Raji (cell line): Measurements from ENCODE around the gene C22orf23.

Experiments
- POLR2A ChIP-seq: IDR thresholded peaks from 2 replicates; pipeline ENCODE4 v1.6.1; 2011; ENCODE audit warnings: low read depth, low read length, control low read depth; ENCODE audit not compliant: insufficient read depth

Gene C22orf23

DNA sequence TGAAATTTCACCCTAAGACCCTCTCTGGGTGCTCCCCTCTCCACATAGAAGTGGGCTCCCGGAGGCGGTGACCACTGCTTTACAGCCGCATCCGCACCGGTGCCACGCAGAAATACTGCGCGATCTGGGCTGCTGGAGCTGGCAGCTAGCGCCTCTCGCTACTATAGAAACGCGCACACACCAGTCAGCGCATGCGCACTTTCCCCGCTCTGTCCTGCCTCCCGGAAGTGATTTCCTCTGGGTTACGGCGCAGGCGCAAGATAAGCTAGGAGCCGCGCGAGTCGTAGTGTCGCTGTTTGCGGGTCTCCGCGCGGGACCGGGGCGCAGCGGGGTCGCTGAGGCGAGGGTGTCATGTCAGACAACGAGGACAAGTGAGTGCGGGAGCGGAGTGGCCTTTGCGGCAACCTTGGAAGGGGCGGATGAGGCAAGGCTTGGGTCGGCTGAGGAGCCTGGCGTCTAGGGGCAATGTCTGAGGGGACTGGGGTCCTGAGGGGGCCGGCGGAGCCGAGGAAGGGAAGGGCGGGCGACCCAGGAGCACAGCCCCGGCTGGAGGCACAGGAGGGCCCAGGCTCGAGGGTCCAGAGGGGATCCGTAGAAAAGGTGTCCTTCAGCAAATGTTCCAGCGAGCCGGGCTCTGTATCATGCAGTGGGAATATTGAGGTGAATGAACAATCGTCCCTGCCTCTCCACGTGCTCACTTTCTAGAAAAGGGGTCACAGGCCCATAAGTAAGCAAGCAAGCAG, at the start of gene C22orf23, which contains the start of gene POLR2F:
C22orf23 (minus strand) TSS at position 165 of the 743 bp plus-strand sequence. CDS start 452 bp downstream, outside the sequence.
POLR2F (plus strand) TSS at position 263 of the 743 bp plus-strand sequence; CDS start at position 352, 89 bp downstream.
- peak; percentile 95 for TF ChIP-seq POLR2A

GRCh38 chr22:37999640-38000272, 46.4 kb upstream of the C22orf23 start:
- TF ChIP-seq POLR2A, result no peak

DNA sequence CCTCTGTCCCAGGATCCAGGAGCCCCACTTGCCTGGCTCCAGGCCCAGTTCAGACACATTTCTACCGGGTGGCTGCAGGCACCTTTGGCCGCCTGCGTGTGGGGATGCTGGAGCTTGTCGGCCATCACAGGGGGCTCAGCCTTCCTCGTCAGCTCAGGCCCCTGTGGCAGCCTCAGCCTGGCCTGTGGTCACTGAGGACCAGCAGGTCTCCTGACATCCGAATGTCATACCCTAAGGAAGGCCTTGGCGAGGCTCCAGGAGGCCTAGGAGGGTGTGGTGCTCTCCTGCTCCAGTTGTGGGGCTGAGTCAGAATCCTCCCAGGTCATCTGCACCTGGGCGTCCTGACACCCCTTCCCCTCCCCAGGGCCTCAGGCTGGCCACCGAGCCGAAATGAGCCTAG, 45.8 kb upstream of the C22orf23 start:
- TF ChIP-seq POLR2A, result no peak

GRCh38 chr22:37998543-37998942, 45.1 kb upstream of the C22orf23 start:
- no peak for TF ChIP-seq POLR2A

DNA sequence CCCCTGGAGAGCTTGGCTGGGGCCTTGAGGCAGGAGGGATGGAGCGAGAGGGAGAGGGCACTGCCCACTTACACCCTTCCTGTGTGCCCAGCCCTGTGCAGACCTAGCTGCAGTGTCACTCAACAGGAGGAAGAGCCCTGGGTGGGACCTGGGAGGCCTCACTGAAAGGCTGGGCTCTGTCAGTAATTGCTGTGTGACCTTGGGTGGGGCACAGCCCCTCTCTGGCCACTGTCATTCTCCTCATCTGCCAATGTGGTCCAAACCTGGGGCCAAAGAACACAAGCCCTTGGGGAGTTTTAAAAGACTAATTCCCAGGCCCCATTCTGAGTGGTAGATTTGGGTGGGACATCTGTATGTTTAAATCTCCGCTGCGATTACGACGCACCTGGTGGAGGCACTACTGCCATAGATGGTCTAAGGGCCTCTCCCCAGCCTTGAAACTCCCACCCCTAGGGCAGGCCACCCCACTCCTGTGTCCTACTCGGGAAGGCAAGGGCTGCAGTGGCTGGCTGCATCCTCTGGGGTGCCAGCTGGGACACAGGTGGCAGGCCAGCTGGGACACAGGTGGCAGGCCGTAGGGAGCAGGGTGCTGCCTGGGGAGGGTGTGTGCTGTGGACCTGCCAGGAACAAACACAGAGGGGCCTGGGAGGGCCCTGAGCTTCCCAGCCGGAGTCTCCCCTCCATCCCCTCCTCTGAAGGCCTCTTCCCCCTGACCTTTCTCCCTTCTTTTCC, 43.3 kb upstream of the C22orf23 start:
- TF ChIP-seq POLR2A, result no peak

DNA sequence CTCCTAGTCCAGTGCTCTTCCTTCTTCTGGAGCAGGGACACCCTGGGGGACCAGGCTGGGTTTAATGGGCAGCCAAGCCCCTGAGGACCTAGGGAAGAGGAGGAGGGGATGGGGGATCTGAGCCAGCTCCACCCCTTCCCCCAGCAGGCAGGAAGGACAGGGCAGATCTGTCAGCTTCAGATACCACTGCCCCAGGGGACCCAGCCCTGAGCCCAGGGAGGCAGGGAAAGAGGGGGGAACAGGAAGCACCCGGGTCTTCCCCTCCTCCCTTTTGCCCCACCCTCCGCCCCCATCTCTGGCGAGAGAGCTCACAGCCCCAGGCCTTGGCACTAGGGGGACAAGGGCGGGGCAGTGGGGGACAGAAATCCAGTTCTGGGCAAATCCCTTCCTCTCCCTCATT, 42.7 kb upstream of the C22orf23 start:
- no peak for TF ChIP-seq POLR2A

- TF ChIP-seq POLR2A, result no peak
These were observed 42.1 kb upstream of the C22orf23 start for GRCh38 chr22:37995460-37995859.

- TF ChIP-seq POLR2A, result no peak
These were observed 41.6 kb upstream of the C22orf23 start for GRCh38 chr22:37994982-37995381.

- TF ChIP-seq POLR2A, result no peak
These were observed 40.6 kb upstream of the C22orf23 start for GRCh38 chr22:37994049-37994448.

DNA sequence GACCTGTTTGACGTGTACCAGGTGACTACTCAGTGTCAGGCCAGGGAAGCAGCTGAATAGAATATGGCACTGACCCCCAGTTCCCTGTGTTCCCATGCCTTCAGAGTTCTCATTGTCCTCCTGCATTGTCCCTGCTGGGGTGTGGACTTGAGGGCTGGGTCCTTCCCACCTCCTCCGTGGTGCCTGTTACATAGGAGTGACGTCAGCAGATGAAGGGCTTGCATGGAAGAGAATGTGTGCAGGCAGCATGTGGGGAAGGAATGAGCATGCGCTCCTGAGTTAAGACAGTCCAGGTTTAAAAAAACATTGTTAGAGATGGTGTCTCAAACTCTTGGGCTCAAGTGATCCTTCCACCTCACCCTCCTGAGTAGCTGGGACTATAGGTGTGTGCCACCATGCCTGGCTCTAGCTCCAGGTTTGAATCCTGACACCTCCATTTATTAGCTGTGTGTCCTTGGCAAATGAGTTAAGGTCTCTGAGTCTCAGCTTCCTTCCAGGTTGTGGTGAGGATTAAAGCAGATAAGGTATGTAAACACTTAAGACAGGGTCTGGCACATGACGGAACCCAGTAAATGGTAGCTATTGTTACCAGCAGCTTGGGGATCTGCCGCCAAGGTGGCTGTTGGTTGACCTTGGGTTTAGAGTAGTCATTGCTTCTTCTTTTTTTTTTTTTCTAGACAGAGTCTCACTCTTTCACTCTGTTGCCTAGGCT, 38.5 kb upstream of the C22orf23 start:
- TF ChIP-seq POLR2A, result no peak

- TF ChIP-seq POLR2A, result no peak
These were observed 37.5 kb upstream of the C22orf23 start for GRCh38 chr22:37990862-37991261.

DNA sequence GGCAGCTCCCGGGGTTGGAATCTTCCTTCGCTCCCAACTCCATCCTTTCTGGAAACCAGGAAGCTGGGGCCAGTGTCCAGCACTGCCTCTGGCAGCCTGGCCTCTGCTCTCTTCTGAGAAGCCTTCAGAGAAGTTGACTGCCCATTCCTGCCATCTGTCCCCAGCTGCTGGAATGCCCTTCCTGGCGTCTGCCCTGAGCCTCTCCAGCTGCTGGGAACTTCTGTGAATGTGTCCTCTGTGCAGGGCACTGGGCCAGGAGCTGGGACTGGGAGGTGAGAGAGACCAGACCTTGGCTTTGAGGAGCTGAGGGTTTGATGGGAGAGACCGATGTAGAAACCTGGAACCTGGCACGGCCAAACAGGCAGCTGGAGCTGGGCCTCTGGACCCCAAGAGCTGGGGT, 36.9 kb upstream of the C22orf23 start:
- TF ChIP-seq POLR2A, result no peak

DNA sequence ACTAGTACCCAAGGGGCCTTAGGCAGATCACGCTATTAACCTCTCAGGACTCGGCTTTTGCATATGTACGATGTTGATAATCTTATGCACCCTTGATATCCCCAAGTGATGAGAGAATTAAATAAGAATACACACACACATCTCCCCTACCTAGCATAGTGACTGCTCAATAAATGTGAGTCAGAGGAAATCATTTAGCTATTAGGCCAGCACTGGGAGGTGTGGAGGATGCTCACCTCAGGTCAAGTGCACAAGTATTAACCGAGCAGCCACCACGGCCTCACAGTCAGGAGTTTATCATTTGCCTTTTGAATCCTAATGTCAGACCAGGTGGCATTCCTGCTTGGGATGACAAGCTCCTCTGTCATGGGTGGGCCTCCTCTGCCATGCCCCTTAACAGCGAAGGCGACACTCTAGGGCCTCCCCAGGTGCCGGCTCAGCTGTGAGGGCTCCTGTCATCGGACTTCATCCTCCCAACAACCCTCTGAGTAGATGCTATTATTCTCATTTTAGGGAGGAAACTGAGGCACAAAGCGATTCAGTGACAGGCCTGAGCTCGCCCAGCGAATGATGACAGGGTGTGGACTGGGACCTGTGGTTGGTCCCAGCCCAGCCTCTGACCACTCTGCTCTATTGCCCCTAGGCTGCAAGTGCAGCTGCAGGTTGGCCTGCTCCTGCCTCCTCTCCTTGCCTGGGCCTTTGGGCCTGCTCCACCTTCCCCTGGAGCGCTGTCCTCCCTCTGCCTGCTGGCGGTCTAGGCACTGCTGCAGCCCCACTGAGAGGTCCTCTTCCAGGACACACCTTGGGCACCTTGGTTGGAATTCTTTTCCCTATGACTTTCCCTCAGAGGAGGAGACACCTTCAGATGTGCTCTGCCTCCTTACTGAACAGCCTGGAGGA, 36.0 kb upstream of the C22orf23 start:
- no peak for TF ChIP-seq POLR2A

GRCh38 chr22:37986371-37986770, 33.0 kb upstream of the C22orf23 start:
- no peak for TF ChIP-seq POLR2A
